ENCODE data around the gene ASB2.

Gene ASB2

DNA sequence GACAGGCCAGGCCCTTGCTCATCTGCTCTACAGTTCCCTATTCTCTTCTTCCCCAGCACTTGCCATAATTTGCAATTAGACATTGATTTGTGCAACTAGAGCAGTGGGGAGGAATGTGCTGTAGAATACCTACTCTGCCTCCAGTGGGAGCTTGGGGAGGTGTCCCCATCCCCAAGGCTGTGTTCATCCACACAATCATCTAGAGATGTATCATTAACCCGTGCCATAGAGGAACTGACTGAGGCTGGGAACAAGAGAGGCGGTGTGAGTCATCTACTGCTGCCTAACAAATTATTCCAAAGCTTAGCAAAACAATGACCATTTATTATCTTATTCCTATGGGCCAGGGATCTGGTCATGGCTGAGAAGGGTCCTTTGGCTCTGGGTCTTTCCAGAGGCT, 44.6 kb upstream of the ASB2 start:
- peaks cover 54% of the 10 kb centered on the region for H3K4me1 Mint-ChIP-seq
- no peak for DNase-seq
- H3K27me3 Mint-ChIP-seq (ENCODE audit: low read depth, poor library complexity): peaks cover 17% of the 10 kb centered on the region
- TF ChIP-seq CTCF (IDR thresholded peaks at IDR 0.05): no peak
- H3K36me3 Mint-ChIP-seq (ENCODE audit: low read depth): no peaks in the 10 kb centered on the region
- H3K9me3 Mint-ChIP-seq: no peaks in the 10 kb centered on the region
- H3K27ac Mint-ChIP-seq: no peak overlapping the region
- no peak overlapping the region for H3K4me3 Mint-ChIP-seq

- no peak for DNase-seq
- H3K4me1 Mint-ChIP-seq: peaks cover 51% of the 10 kb centered on the region
- H3K27ac Mint-ChIP-seq: no peak overlapping the region
- H3K9me3 Mint-ChIP-seq: no peaks in the 10 kb centered on the region
- H3K36me3 Mint-ChIP-seq (ENCODE audit: low read depth): no peaks in the 10 kb centered on the region
- peaks cover 20% of the 10 kb centered on the region for H3K27me3 Mint-ChIP-seq (ENCODE audit: low read depth, poor library complexity)
- peak overlapping the region; percentile 18 for H3K4me3 Mint-ChIP-seq
- no peak for TF ChIP-seq CTCF (IDR thresholded peaks at IDR 0.05)
Observed at GRCh38 chr14:94020267-94020666, 43.9 kb upstream of the ASB2 start.

DNA sequence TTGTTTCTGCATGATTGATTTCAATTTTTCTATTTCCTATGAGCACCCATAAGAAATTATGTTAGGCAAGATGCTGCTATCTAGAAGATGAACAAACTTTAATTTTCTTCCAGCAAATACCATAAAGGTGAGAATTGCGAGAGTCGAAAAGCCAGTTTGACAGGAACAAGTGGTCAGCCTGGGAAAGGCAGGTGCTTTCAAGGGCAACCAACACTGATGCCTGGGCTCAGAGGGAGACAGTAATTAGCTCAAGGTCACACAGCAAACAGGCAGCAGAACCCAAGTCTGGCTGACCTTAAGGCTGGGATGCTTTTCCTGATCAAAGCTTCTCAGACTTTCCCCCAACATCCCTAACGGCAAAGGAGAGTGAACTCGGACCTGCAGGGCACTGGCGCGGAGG, 43.0 kb upstream of the ASB2 start:
- peaks cover 23% of the 10 kb centered on the region for H3K27me3 Mint-ChIP-seq (ENCODE audit: low read depth, poor library complexity)
- no peak for DNase-seq
- no peaks in the 10 kb centered on the region for H3K36me3 Mint-ChIP-seq (ENCODE audit: low read depth)
- no peak overlapping the region for H3K27ac Mint-ChIP-seq
- peaks cover 55% of the 10 kb centered on the region for H3K4me1 Mint-ChIP-seq
- TF ChIP-seq CTCF (IDR thresholded peaks at IDR 0.05): no peak
- H3K4me3 Mint-ChIP-seq: no peak overlapping the region
- no peaks in the 10 kb centered on the region for H3K9me3 Mint-ChIP-seq

DNA sequence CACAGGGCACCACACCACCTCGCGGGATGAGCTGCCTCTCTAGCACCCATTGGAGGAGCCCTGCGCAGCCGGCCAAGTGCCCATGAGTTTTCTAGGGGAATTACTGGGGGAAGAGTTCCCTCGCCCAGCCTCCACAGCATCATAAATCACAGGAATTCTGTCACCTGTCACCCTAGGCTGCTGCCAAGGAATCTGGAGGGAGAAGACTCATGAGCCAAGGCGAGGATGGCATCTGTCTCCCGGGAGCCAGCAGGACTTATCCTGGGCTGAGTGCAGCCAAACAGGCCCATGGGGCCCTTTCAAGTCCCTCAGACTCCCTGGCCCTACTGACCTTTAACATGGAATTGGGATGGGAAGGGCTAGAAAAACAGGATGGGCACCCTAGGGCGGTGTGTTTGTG, 41.9 kb upstream of the ASB2 start:
- Mint-ChIP-seq H3K36me3 (ENCODE audit: low read depth) (no peaks in the 10 kb centered on the region), H3K27me3 (ENCODE audit: low read depth, poor library complexity) (peaks cover 23% of the 10 kb centered on the region), H3K9me3 (no peaks in the 10 kb centered on the region), H3K4me3 (no peak overlapping the region), H3K27ac (no peak overlapping the region), H3K4me1 (peaks cover 56% of the 10 kb centered on the region)
- DNase-seq: no peak
- no peak for TF ChIP-seq CTCF (IDR thresholded peaks at IDR 0.05)

GRCh38 chr14:94016446-94016976, 40.1 kb upstream of the ASB2 start:
- peaks cover 19% of the 10 kb centered on the region for H3K27me3 Mint-ChIP-seq (ENCODE audit: low read depth, poor library complexity)

More at GRCh38 chr14:94016446-94016976, 40.1 kb upstream of the ASB2 start:
- Mint-ChIP-seq H3K9me3 (no peaks in the 10 kb centered on the region), H3K4me1 (peaks cover 40% of the 10 kb centered on the region), H3K27ac (no peak overlapping the region), H3K4me3 (no peak overlapping the region), H3K36me3 (ENCODE audit: low read depth) (no peaks in the 10 kb centered on the region)
- no peak for DNase-seq
- no peak for TF ChIP-seq CTCF (IDR thresholded peaks at IDR 0.05)
